Sigmoid colon (tissue), 7 donors: ENCODE measurements around the gene SCGB3A2. TPM values are rescaled to one million over a fixed set of nuclear protein-coding genes. Genes with fewer than 3 reads are reported as not detected.

Experiments used
- DNase-seq: peaks from one replicate; pipeline ENCODE4 v3.0.0-alpha.2; 2019
- H3K27ac ChIP-seq, 4 donors: fragments of 200-600 bp; sonication (generic); one replicate each; pipeline ENCODE4 v1.5.1; 2016 to 2019; ENCODE audit warnings: mild to moderate bottlenecking in 1 of 4
- H3K27me3 ChIP-seq, 3 donors: fragments of 200-600 bp; sonication (generic); one replicate each; pipeline ENCODE4 v1.5.1; 2019; ENCODE audit warnings: mild to moderate bottlenecking in 1 of 3
- H3K36me3 ChIP-seq, 4 donors: fragments of 200-600 bp; sonication (generic); one replicate each; pipeline ENCODE4 v1.5.1; 2016 to 2019
- H3K4me1 ChIP-seq, 4 donors: fragments of 200-600 bp; sonication (generic); one replicate each; pipeline ENCODE4 v1.5.1; 2017 to 2019
- H3K4me3 ChIP-seq, 4 donors: fragments of 200-600 bp; sonication (generic); one replicate each; pipeline ENCODE4 v1.5.1; 2017 to 2019; ENCODE audit warnings: mild to moderate bottlenecking in 2 of 4, moderate library complexity in 1 of 4
- H3K9me3 ChIP-seq, 4 donors: fragments of 200-600 bp in 3 of 4; sonication (generic) in 3 of 4; one replicate each; pipeline versions ENCODE4 v1.5.1 to v1.6.1; 2013 to 2019
- CTCF ChIP-seq, 4 experiments: fragments of 450-650 bp in 3 of 4; fragments of 200-600 bp in 1 of 4; IDR thresholded peaks; one replicate each; pipeline ENCODE4 v1.5.1; 2016 to 2019; ENCODE audit warnings: antibody characterized with exemption in 4 of 4, mild to moderate bottlenecking in 3 of 4, moderate library complexity in 2 of 4
- EP300 ChIP-seq, 4 donors: sonication (generic); formaldehyde crosslinking; IDR thresholded peaks; one replicate each; pipeline ENCODE4 v1.6.1; 2017; ENCODE audit warnings: antibody characterized with exemption in 4 of 4
- POLR2A ChIP-seq, 2 donors: fragments of 450-650 bp; IDR thresholded peaks; one replicate each; pipeline ENCODE4 v1.6.1; 2016; ENCODE audit warnings: antibody characterized with exemption in 2 of 2, mild to moderate bottlenecking in 2 of 2, moderate library complexity in 2 of 2
- POLR2AphosphoS5 ChIP-seq, 4 donors: sonication (generic); formaldehyde crosslinking; IDR thresholded peaks; one replicate each; pipeline ENCODE4 v1.6.1; 2017; ENCODE audit warnings: antibody characterized with exemption in 4 of 4
- WGBS, 2 donors: extraction: QIAGEN DNeasy Blood & Tissue Kit; methylation state at CpG; one replicate each; pipeline ENCODE4 v1.1.7; 2013; 5-methylcytosine and 5-hydroxymethylcytosine counted together
- intact Hi-C: fragments of 100-400 bp; cut with DNase I; formaldehyde crosslinking; loops from one replicate; pipeline ENCODE4 v1.15.1; 2023
- polyA plus RNA-seq, 3 donors: library from polyadenylated mRNA; stranded (reverse); fragments of 200-250 nt; gene quantifications; one replicate each; pipeline ENCODE4 v1.2.3, GENCODE V29; 2013
- total RNA-seq, 4 donors: library from RNA; depleted of rRNA; stranded (reverse); fragments of >200 nt; gene quantifications; one replicate each; pipeline ENCODE4 v1.1.0, GENCODE V29; 2016
- donor health status: healthy with polysubstance abuse.
- donor health status: Bipolar disorder and iron deficiency.
- donor health status: healthy.

SCGB3A2 gene
- total and polyA plus RNA-seq, 7 donors: 3.6 TPM; not detected in 6

DNA sequence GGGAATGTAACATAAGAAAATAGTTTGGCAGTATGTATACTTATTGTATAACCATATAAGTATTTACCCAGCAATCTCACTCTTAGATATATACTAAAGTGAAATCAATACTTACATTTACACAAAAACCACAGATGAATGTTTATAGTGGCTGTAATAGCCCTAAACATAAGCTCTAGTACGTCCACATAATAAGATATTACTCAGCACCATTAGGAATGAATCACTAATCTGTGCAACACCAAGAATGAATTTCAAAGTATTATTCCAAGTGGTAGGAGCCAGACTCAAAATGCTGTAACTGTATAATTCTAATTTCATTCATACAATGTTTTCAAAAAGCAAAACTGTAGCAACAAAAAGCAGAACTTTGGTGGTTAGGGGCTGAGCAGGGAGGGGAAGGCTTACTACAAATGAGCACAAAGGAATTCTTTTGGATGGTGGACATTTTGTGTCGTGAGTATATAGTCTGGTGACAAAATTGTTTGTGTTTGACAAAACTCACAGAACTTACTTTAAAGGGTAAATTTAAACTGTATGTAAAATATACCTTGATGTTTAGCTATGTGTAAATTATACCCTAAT is 39.7 kb downstream of the SCGB3A2 start:
- H3K27ac ChIP-seq: no peak overlapping the region
- intact Hi-C loops: no loop called here
- H3K4me1 ChIP-seq: no peaks in the 10 kb centered on the region
- H3K9me3 ChIP-seq: no peaks in the 10 kb centered on the region
- H3K27me3 ChIP-seq: no peaks in the 10 kb centered on the region
- no peak for DNase-seq
- WGBS, 2 donors: 16 to 23% methylated on average over 2 of the region's 2 CpGs
- no peaks in the 10 kb centered on the region for H3K36me3 ChIP-seq
- H3K4me3 ChIP-seq: no peak overlapping the region
- TF ChIP-seq CTCF (IDR thresholded peaks at IDR 0.05): no peak
- no peak for TF ChIP-seq EP300 (IDR thresholded peaks at IDR 0.05)
- no peak for TF ChIP-seq POLR2A (IDR thresholded peaks at IDR 0.05)
- TF ChIP-seq POLR2AphosphoS5 (IDR thresholded peaks at IDR 0.05): no peak

- no peaks in the 10 kb centered on the region for H3K36me3 ChIP-seq
- no peaks in the 10 kb centered on the region for H3K4me1 ChIP-seq
- 52 to 82% methylated on average over 3 of the region's 3 CpGs for WGBS, 2 donors
- H3K27me3 ChIP-seq: no peaks in the 10 kb centered on the region
- H3K9me3 ChIP-seq: no peaks in the 10 kb centered on the region
- no peak for TF ChIP-seq EP300 (IDR thresholded peaks at IDR 0.05)
- TF ChIP-seq POLR2A (IDR thresholded peaks at IDR 0.05): no peak
- no peak for TF ChIP-seq POLR2AphosphoS5 (IDR thresholded peaks at IDR 0.05)
- no peak for TF ChIP-seq CTCF (IDR thresholded peaks at IDR 0.05)
- intact Hi-C loops: no loop called here
- no peak overlapping the region for H3K27ac ChIP-seq
- no peak overlapping the region for H3K4me3 ChIP-seq
- no peak for DNase-seq
These were observed 40.4 kb downstream of the SCGB3A2 start for GRCh38 chr5:147918899-147919298.

GRCh38 chr5:147920420-147921030 is 42.0 kb downstream of the SCGB3A2 start:
- TF ChIP-seq POLR2AphosphoS5 (IDR thresholded peaks at IDR 0.05): no peak
- TF ChIP-seq POLR2A (IDR thresholded peaks at IDR 0.05): no peak
- TF ChIP-seq CTCF (IDR thresholded peaks at IDR 0.05): no peak
- H3K4me3 ChIP-seq: no peak overlapping the region
- H3K9me3 ChIP-seq: no peaks in the 10 kb centered on the region
- H3K27ac ChIP-seq: no peak overlapping the region
- no peaks in the 10 kb centered on the region for H3K4me1 ChIP-seq
- no peak for DNase-seq
- H3K36me3 ChIP-seq: no peaks in the 10 kb centered on the region
- intact Hi-C loops: no loop called here
- 89 to 93% methylated on average over 4 of the region's 4 CpGs for WGBS, 2 donors
- H3K27me3 ChIP-seq: no peaks in the 10 kb centered on the region

DNA sequence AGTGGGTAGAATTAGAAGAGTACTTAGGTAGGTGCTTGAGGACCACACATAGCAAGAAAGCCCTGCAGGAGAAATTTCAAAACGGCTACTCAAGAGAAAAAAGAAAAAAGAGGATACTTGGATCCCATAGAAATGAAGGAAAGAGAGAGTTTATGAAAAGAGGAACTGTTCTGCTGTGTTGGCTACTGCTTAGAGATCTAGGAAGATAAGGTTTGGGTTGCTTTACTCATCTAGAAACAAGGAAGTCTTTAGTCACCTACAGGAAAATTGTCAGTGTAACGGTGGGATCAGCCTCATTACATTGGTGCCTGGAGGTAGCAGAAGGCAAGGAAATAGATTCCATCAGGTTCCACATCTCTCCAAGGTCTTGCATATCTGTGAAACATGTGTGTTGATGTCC is 42.6 kb downstream of the SCGB3A2 start:
- Histone ChIP-seq H3K4me1 (no peaks in the 10 kb centered on the region), H3K36me3 (no peaks in the 10 kb centered on the region), H3K27me3 (no peaks in the 10 kb centered on the region), H3K27ac (no peak overlapping the region), H3K9me3 (no peaks in the 10 kb centered on the region), H3K4me3 (no peak overlapping the region)
- intact Hi-C loops: no loop called here
- no peak for DNase-seq
- TF ChIP-seq POLR2AphosphoS5 (IDR thresholded peaks at IDR 0.05) (no peak), EP300 (IDR thresholded peaks at IDR 0.05) (no peak), POLR2A (IDR thresholded peaks at IDR 0.05) (no peak), CTCF (IDR thresholded peaks at IDR 0.05) (no peak)
- WGBS, 2 donors: 44 to 73% methylated on average over 2 of the region's 2 CpGs

- Histone ChIP-seq H3K9me3 (no peaks in the 10 kb centered on the region), H3K4me3 (no peak overlapping the region), H3K27ac (no peak overlapping the region), H3K4me1 (no peaks in the 10 kb centered on the region), H3K27me3 (no peaks in the 10 kb centered on the region), H3K36me3 (no peaks in the 10 kb centered on the region)
- DNase-seq: no peak
- TF ChIP-seq POLR2A (IDR thresholded peaks at IDR 0.05) (no peak), POLR2AphosphoS5 (IDR thresholded peaks at IDR 0.05) (no peak), CTCF (IDR thresholded peaks at IDR 0.05) (no peak), EP300 (IDR thresholded peaks at IDR 0.05) (no peak)
- intact Hi-C loops: no loop called here
- WGBS, 2 donors: 72 to 86% methylated on average over 4 of the region's 4 CpGs
These were observed 46.5 kb downstream of the SCGB3A2 start for GRCh38 chr5:147925020-147925419.
